ENCODE data around the gene GCGR.

GCGR gene

DNA sequence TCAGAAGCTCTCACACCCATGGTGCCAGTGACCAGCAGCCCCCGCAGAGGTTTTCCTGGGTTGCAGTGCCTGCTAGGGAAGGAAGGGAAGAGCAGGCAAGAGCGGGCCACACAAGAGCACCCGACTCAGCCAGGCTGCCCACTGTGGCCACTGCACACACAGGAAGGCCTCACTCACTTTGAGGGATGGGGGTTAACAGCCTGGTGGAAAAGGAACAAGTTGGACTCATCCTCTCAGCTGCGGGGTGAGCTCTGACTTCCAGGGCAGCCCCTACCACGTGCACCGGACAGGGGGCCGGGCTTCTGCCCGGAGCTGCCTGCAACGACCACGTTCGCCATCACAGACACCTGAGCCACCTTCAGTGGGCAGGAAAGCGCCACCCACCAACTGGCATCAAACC lies 48.3 kb downstream of the GCGR start:
- DNase-seq = no peak

DNA sequence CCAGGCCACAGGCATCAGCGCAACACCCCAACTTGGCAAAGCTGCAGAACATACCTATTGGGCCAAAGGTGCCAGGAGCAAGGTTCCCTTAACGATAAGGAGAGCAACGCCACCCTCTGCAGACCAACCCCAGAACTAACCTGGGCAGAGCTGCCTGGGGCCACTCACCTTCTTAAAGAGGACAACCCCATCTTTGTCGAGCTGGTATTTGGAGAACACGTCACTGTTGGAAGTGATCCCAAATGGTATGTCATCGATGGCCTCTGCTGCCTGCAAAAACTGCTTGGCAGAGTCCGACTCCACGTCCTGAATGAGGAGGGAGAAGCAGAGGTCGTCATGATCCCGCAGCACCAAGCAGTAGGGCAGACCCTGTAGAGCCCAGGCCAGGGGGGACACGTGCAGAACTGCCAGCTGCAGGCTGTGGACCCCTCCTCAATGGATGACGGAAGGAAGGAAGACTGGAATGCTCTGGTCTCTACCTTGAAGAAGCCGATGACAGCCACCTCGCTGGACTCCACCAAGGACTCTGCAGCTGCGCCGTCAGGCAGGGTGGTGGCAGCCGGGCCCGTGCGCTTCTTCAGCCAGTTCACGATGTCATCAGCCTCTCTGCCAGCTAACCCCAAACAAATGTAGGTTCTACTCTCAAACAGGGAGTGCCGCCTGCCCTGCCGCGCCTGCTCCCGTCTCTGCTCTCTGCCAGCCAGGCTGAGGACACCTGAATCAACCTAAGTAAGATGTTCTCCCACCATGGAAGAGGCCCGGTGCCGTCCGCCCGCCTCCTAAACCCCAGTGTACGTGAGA lies 51.2 kb downstream of the GCGR start:
- DNase-seq = no peak

DNA sequence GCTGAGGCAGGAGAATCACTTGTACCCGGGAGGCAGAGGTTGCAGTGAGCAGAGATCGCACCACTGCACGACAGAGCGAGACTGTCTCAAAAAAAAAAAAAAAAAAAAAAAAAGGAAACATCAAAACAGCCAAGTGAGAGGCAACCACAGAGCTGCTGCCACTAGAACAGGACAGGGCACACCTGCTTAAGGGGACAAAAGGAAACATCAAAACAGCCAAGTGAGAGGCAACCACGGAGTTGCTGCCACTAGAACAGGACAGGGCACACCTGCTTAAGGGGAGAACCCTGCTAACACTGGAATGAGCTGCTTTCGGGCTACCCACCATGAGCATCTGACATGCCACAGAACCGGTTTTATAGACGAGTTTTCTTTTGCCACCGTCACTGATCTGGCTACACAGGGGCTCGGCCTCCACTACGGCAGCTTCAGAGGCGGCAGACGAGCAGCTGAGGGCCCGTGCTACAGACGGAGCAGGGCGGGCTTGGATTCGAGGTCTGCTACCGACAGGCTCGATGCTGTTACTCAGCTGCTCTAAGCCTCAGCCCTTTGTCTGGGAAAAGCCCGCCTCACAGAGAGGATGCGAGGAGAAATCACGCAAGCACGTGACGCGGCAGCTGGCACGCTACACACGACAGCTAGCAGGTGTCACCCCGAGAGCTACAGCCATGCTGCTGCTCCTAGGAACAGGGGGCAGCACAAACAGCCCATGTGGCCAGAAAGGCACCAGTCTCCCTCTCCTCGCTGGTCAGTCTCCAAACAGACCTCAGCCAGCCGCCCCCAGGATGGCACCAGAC lies 54.4 kb downstream of the GCGR start:
- no peak for DNase-seq

DNA sequence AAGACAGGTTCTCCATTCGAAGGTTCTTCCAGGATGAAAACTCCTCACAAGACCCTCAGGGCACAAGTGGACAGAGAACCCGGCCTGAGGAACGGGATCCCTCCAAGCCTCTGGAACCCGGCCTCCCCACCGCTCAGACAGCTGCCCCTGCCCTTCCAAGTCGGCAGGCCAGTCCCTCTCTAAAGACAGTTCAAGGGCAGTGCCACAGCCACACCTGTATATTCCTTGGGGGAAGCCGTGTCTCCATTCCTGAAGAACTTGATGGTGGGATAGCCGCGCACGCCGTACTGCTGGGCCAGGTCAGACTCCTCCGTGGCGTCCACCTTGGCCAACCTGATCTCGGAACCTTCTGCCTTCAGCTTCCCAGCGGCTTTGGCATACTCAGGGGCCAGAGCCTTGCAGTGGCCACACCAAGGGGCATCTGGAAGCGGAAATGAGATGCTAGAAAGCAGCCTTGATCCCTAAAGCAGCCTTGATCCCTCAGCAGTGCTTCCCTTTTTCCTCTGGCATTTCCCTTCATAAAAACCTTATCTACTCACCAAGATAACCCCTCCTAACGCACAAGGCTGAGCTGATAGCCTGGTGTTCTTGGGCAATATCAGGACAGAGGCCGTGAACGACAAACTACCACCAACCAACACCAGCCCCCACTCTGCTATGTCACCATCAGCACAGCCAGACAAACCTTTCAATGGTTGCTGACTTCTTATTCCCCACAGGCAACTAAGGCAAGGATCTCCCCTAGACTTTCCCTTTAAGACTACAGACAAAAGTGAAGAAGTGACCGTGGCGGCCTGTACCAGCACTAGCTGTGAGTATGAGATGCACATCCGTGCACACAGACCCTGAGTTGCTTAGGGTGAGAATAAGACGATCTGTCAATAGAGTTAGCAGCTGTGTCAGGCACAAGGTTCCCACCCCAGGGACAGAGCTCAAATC lies 55.3 kb downstream of the GCGR start:
- no peak for DNase-seq

GRCh38 chr17:81859906-81860755 lies 56.2 kb downstream of the GCGR start, which contains the start of gene P4HB:
Gene P4HB, minus strand, starts transcription at chr17:81860535. Its CDS starts 64 bp downstream, at chr17:81860471.
- DNase-seq = peak; percentile 21

DNA sequence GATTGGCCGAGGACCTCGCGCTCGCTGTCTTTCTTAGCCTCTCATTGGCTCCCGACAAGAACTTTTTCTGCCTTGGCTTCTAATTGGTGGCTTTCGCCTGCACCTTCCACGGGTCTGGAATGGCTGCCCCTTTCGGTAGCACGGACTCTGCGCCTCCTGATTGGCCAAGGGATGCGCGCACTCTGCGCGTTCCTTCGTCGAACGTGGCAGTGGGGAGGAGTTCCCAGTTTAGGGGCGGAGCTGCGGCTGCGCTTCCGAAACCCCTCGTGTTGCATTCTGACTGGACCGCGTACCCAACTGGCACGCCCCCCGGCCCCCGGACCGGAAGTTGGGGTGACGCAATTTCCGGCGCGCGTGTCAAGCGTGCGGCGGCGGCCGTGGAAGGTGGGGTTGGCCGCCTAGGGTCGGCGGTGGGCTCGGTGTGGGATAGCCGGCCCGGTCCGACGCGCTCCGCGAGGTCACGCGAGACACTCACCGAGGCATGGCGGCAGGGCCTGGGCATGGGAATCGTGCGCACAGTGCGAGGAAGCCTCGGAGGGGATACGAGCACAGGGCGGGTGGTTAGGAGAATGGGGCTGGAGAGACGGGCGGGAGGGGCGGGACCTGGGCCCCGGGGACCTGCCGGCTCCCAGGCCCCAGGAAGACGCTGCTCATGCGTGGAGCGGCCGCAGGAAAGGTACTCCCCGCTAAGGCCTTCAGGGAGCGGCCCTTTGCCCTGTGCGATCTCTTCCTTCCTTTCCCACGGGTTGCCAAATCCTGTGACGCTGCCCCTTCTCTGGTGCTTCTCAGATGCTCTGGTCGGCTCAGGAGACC lies 57.0 kb downstream of the GCGR start:
- peak; percentile 99 for DNase-seq

DNA sequence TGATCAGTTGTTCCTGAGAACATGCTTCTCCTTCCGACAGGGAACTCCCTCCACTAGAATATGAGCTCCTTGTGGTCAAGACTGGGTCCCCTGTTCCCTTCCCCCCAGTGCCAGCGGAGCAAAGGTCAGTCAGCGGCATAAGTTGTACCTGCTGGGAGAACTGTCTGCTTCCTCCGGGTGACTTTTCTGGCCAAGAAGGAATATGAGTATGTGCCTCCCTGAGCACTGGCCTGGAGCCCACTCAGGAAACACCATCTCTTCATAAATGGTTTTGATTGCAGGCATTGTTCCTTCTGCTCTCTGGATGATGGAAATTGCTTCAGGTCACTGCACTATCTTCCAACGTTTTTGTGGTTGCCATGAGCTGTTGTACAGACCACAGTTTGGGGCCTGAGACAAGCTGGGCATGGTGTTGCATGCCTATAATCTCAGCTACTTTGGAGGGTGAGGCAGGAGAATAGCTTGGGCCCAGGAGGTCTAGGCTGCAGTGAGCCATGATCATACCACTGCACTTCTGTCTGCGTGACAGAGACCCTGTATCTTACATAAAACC lies 59.2 kb downstream of the GCGR start:
- DNase-seq = no peak
